Testis (tissue), 2 donors: ENCODE measurements around the gene TMEM202.
"Not testable (repeated sequence)": the region's sequence is repeated elsewhere in the genome, so short reads cannot be mapped to it uniquely, and the experiment has no call there.

Source experiments
- POLR2A ChIP-seq: fragments of 450-650 bp; IDR thresholded peaks from one replicate; pipeline ENCODE4 v1.6.1; 2017; ENCODE audit warnings: antibody characterized with exemption, mild to moderate bottlenecking, moderate library complexity
- TF ChIP-seq, protein P1 (sequence below), 3 experiments: fragments of 450-650 bp in 2 of 3; fragments of 200-600 bp in 1 of 3; sonication (generic) in 1 of 3; IDR thresholded peaks; one replicate each; pipeline ENCODE4 v1.5.1; 2016 to 2019; ENCODE audit warnings: antibody characterized with exemption in 3 of 3, mild to moderate bottlenecking in 2 of 3, moderate library complexity in 1 of 3

DNA sequence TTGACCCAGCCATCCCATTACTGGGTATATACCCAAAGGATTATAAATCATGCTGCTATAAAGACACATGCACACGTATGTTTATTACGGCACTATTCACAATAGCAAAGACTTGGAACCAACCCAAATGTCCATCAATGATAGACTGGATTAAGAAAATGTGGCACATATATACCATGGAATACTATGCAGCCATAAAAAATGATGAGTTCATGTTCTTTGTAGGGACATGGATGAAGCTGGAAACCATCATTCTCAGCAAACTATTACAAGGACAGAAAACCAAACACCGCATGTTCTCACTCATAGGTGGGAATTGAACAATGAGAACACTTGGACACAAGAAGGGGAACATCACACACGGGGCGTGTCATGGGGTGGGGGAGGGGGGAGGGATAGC is 44.7 kb downstream of the TMEM202 start:
- TF ChIP-seq, protein P1, sequence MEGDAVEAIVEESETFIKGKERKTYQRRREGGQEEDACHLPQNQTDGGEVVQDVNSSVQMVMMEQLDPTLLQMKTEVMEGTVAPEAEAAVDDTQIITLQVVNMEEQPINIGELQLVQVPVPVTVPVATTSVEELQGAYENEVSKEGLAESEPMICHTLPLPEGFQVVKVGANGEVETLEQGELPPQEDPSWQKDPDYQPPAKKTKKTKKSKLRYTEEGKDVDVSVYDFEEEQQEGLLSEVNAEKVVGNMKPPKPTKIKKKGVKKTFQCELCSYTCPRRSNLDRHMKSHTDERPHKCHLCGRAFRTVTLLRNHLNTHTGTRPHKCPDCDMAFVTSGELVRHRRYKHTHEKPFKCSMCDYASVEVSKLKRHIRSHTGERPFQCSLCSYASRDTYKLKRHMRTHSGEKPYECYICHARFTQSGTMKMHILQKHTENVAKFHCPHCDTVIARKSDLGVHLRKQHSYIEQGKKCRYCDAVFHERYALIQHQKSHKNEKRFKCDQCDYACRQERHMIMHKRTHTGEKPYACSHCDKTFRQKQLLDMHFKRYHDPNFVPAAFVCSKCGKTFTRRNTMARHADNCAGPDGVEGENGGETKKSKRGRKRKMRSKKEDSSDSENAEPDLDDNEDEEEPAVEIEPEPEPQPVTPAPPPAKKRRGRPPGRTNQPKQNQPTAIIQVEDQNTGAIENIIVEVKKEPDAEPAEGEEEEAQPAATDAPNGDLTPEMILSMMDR (IDR thresholded peaks at IDR 0.05): not testable (repeated sequence)
- TF ChIP-seq POLR2A: not testable (repeated sequence)
